NCI-H2227 (cell line): ENCODE results near the gene VCL.
"Not testable (repeated sequence)": the region's sequence is repeated elsewhere in the genome, so short reads cannot be mapped to it uniquely, and the experiment has no call there.

Experiments
- DNase-seq: peaks from one replicate; lab custom pipeline; 2025; ENCODE audit not compliant: unreplicated experiment; lab: John Stamatoyannopoulos, UW

The VCL gene

GRCh38 chr10:74103560-74104258, 105.8 kb downstream of the VCL start:
- peak; percentile 4 for DNase-seq

DNA sequence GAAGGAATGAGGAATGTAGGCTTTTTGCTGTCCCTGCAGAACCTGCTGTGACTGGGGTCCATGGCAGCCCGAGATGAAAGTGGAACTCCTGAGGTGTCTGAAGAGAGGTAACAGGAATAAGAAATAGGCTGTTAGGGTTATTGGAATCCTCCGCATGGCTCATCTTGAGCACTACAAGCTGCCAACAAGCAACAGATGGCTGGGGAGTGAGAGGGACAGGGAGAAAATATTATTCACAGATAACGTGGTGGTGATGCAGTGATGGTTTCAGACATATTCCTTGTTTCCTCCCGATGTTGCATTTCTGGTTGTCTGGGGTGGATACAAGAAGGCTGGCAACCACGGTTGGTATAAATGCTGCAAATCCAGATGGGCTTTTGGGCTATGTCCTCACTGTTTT, 106.6 kb downstream of the VCL start:
- DNase-seq: no peak

- no peak for DNase-seq
These were observed 107.1 kb downstream of the VCL start for GRCh38 chr10:74104996-74105395.

DNA sequence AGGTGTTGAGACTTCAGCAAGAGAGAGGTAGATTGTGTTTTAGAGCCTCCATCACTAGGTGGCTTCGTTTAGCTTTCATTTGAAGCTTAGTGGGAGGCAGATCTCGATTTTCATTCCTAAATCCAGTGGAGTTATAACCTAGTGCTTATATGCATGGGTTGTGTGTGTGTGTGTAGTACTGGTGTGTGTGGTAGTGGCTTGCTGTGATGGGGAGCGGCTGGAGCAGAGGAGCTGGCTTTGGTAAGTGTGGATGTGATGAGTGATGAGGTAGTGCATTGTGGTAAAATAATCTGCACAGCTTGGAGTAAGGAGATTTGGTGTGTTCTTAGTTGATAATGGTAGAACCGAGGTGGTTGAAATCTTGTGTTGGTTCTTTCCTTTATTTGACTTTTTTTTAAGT, 109.5 kb downstream of the VCL start:
- no peak for DNase-seq

GRCh38 chr10:74109452-74109851, 111.5 kb downstream of the VCL start:
- DNase-seq: no peak

GRCh38 chr10:74110120-74110519, 112.2 kb downstream of the VCL start:
- DNase-seq: no peak

- no peak for DNase-seq
These were observed 113.9 kb downstream of the VCL start for GRCh38 chr10:74111799-74112198.

DNA sequence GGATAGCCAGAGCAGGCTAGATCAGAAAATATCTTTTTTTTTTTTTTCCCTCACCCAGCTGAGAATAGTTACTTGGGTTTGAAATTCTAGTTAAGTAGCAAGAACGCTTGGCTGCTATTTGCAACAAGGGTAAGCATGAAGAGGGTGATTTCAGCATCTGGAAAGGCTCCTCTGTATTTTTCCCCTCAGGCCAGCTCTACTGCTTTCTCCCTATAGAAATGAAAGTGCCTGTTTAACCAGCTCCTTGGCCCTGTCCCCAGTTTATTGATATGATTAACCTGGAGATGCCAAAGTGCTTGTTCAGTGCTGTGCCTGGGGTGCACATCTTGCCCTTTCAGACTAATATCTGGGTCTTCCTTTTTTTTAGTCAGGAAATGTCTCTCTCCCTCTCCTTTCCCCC, 115.6 kb downstream of the VCL start:
- DNase-seq: no peak

GRCh38 chr10:74114041-74114448, 116.1 kb downstream of the VCL start:
- no peak for DNase-seq

GRCh38 chr10:74117738-74118137, 119.8 kb downstream of the VCL start:
- DNase-seq: no peak

- no peak for DNase-seq
These were observed 120.9 kb downstream of the VCL start for GRCh38 chr10:74118804-74119203.

- no peak for DNase-seq
These were observed 123.0 kb downstream of the VCL start for GRCh38 chr10:74120911-74121310.

GRCh38 chr10:74121368-74121767, 123.5 kb downstream of the VCL start:
- DNase-seq: no peak

GRCh38 chr10:74122060-74122459, 124.1 kb downstream of the VCL start:
- no peak for DNase-seq

DNA sequence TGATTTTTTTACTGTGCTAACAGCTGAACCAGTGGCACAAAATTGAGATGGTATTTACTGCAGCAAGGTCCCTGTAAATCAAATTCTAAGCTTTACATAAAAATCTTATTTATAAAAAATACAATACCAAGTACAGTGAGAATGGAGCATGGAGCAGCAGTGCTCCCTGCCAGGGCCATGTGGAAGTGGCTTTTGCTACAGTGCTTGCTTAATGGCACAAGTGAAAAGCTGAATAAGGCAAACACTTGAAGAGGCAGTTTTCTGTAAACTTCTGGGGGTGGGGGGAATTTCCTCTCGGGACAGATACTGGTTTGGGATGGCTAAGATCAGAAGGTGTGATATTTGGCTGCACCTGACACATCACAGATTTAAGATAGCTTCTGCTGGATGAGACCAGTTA, 125.2 kb downstream of the VCL start:
- DNase-seq: no peak

- no peak for DNase-seq
These were observed 136.3 kb downstream of the VCL start for GRCh38 chr10:74133923-74134820.

DNA sequence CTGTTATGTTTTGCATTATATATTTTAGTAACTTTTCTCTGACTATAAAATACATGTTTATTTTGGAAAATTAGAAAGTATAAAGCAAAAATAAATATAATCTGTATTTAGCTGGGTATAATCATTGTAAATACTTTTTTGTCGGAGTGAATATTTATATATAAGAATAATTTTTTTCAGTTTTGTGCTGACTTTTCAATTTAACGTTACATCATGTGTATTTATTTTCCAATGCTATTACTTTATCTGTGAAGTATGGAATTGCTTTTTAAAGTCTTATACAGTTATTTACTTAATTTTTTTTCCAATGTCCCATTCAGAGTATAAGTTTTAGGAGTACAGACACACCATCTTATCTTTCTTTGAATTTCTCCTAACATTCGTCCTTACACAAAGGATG, 137.5 kb downstream of the VCL start:
- no peak for DNase-seq

GRCh38 chr10:74137992-74138391, 140.1 kb downstream of the VCL start:
- no peak for DNase-seq

GRCh38 chr10:74138596-74138995, 140.7 kb downstream of the VCL start:
- not testable (repeated sequence) for DNase-seq

DNA sequence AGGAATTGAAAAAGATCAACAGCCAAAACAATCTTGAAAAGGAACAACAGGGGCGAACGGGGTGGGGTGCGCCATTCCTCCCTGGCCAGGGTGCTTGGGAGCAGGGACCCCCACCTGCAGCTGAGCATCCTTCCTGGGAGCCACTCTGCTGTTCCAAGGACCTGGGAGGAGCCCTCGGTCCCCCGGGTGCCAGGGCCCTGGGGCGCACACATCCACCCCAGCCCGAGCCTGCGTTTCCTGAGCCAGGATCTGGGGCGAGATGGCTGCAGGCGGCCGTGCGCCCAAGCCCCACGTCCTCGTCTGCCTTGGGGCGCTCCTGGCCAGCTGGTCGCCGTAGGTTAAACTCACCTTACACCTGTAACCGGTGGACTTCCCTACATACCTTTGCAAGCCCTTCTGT, 142.1 kb downstream of the VCL start:
- DNase-seq: no peak

DNA sequence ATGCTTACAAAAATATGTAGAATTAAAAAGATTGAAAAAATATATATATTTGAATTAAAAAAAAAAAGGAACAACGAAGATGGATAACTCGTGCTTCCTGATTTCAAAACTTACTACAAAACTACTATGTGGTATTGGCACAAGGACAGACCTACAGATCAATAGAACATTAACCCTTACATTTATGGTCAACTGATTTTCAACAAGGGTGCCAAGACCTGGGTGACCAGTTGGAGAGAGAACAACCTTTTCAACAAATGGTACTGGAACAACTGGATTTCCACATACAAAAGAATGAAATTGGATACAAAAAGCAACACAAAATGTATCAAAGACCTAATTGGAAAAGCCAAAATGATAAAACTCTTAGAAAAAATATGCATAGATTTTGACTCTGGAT, 142.6 kb downstream of the VCL start:
- no peak for DNase-seq

DNA sequence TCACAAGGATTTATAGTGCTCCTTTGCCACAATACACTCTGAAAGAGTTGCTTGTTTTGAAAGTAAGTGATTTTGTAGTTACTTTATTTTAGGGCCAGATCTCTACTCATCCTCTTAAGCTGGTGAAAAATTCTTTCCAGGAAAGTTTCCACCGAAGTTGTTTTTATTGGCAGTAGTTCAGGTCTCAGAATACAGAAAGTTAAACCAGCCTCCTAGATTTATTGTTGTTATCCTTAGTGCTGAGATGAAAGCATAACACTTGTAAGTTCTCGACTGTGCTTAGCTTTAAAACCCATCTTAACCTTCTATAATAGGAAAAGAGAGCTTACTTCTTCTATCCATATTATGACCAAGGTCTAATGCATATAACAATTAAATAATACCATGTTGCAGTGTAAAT, 147.2 kb downstream of the VCL start:
- no peak for DNase-seq
